ENCODE results near the gene MERTK. TPM values are rescaled to one million over a fixed set of nuclear protein-coding genes. Genes with fewer than 3 reads are reported as not detected.

The MERTK gene
- total and polyA plus RNA-seq, 2 of the 13 experiments (the other 11 are each of a cell fraction or from before 2014, with no cell fraction given) = 37.3 to 44.7 TPM

GRCh38 chr2:111898703-111899514, 502 bp downstream of the MERTK start (continued):
- TF ChIP-seq KIAA2018 (CRISPR knock-in tag; IDR thresholded peaks at IDR 0.05; ENCODE audit: borderline replicate concordance) (no peak), MAFF (IDR thresholded peaks at IDR 0.05; ENCODE audit: low read depth, low read length) (no peak), ZNF44 (CRISPR knock-in tag; IDR thresholded peaks at IDR 0.05) (no peak), ZNF275 (CRISPR knock-in tag; IDR thresholded peaks at IDR 0.05; ENCODE audit: borderline replicate concordance) (no peak), TFDP2 (CRISPR knock-in tag; IDR thresholded peaks at IDR 0.05) (no peak), ZNF343 (CRISPR knock-in tag; IDR thresholded peaks at IDR 0.05) (no peak), ARNT2 (CRISPR knock-in tag; IDR thresholded peaks at IDR 0.05; ENCODE audit: low read depth) (no peak), HNRNPK (IDR thresholded peaks at IDR 0.05; ENCODE audit: low read depth, low read length, poor library complexity, severe bottlenecking) (peak; percentile 7), IRF1 (CRISPR knock-in tag; IDR thresholded peaks at IDR 0.05; ENCODE audit: low read depth) (no peak)
